Measurements from ENCODE around the gene RARS2.

RARS2 gene

DNA sequence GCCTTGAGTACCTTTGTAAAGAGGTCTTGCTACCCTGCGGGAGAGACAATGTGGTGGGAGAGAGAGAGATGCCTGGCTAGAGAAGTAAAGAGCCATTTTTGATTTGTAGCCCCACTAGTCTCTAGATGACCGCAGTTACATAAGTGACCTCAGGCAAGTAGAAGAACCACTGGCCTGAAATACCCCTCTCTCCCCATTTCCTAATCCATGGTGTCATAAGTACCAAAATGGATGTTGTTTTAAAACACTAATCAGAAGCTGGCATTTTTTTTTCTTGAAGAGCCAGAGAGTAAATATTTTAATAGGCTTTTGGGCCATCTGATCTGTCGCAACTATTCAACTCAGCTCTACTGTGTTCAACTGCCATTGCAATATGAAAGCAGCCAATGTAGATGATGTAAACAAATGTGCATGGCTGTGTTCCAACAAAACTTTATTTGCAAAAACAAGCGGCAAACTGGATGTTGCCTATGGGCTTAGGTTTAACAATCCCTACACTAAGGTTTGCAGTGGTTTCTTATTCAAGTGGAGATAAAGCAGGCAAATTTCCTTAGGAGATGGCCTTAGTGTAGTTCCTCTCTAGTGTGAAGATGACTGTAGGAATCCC lies 36.5 kb downstream of the RARS2 start:
- Histone ChIP-seq H3K18ac (ENCODE audit: low read length) (no peak overlapping the region), H2AK5ac (ENCODE audit: low read length) (no peak overlapping the region), H3K4me3 (ENCODE audit: low read depth, low read length) (no peak overlapping the region), H4K91ac (ENCODE audit: low read depth, low read length) (no peak overlapping the region), H2BK5ac (ENCODE audit: low read depth, low read length, poor library complexity) (no peak overlapping the region), H3K9ac (ENCODE audit: low read length) (no peak overlapping the region), H3K4me1 (ENCODE audit: control insufficient read depth in 1 of 2, insufficient read depth in 2 of 2, low read length in 2 of 2) (peaks cover 0 to under 1% of the 10 kb centered on the region in 2 experiments), H3K36me3 (ENCODE audit: control insufficient read depth in 1 of 2, insufficient read depth in 2 of 2, low read length in 2 of 2) (peaks cover 10 to 11% of the 10 kb centered on the region in 2 experiments), H2AFZ (ENCODE audit: insufficient read depth, low read length, poor library complexity) (no peak overlapping the region), H4K8ac (ENCODE audit: low read depth, low read length) (no peak overlapping the region), H3K79me1 (ENCODE audit: low read length) (no peaks in the 10 kb centered on the region), H3K14ac (ENCODE audit: low read length) (no peak overlapping the region), H2BK120ac (ENCODE audit: insufficient read depth, low read length, poor library complexity) (no peak overlapping the region), H3K79me2 (ENCODE audit: control insufficient read depth, insufficient read depth, low read length, poor library complexity) (no peaks in the 10 kb centered on the region), H3K4me2 (ENCODE audit: low read length) (no peak overlapping the region), H3K9me3 (ENCODE audit: insufficient read depth, low read depth, low read length) (no peaks in the 10 kb centered on the region), H3K4ac (ENCODE audit: low read depth, low read length) (peak overlapping the region; percentile 27), H3K23ac (ENCODE audit: low read length) (no peak overlapping the region), H2BK12ac (ENCODE audit: low read length) (no peak overlapping the region), H3K27ac (ENCODE audit: low read depth, low read length) (no peak overlapping the region), H4K12ac (ENCODE audit: low read depth, low read length) (no peak overlapping the region), H3K27me3 (ENCODE audit: insufficient read depth, low read length) (no peaks in the 10 kb centered on the region)
- DNase-seq = no peak
- WGBS (ENCODE audit: extremely low coverage, insufficient coverage, insufficient read length) = no CpG with 5 or more reads among the region's 4 CpGs

- Histone ChIP-seq H2BK120ac (ENCODE audit: insufficient read depth, low read length, poor library complexity) (no peak overlapping the region), H3K4ac (ENCODE audit: low read depth, low read length) (no peak overlapping the region), H3K79me2 (ENCODE audit: control insufficient read depth, insufficient read depth, low read length, poor library complexity) (no peaks in the 10 kb centered on the region), H4K91ac (ENCODE audit: low read depth, low read length) (no peak overlapping the region), H3K27ac (ENCODE audit: low read depth, low read length) (peak overlapping the region; percentile 57), H3K79me1 (ENCODE audit: low read length) (no peaks in the 10 kb centered on the region), H3K14ac (ENCODE audit: low read length) (no peak overlapping the region), H3K9ac (ENCODE audit: low read length) (no peak overlapping the region), H2AFZ (ENCODE audit: insufficient read depth, low read length, poor library complexity) (no peak overlapping the region), H4K12ac (ENCODE audit: low read depth, low read length) (no peak overlapping the region), H3K18ac (ENCODE audit: low read length) (no peak overlapping the region), H2AK5ac (ENCODE audit: low read length) (no peak overlapping the region), H3K27me3 (ENCODE audit: insufficient read depth, low read length) (no peaks in the 10 kb centered on the region), H2BK5ac (ENCODE audit: low read depth, low read length, poor library complexity) (no peak overlapping the region), H3K9me3 (ENCODE audit: insufficient read depth, low read depth, low read length) (no peaks in the 10 kb centered on the region), H2BK12ac (ENCODE audit: low read length) (no peak overlapping the region), H4K8ac (ENCODE audit: low read depth, low read length) (no peak overlapping the region), H3K4me3 (ENCODE audit: low read depth, low read length) (no peak overlapping the region), H3K36me3 (ENCODE audit: control insufficient read depth in 1 of 2, insufficient read depth in 2 of 2, low read length in 2 of 2) (peaks cover 13 to 15% of the 10 kb centered on the region in 2 experiments), H3K4me1 (ENCODE audit: control insufficient read depth in 1 of 2, insufficient read depth in 2 of 2, low read length in 2 of 2) (no peaks in the 10 kb centered on the region), H3K23ac (ENCODE audit: low read length) (no peak overlapping the region), H3K4me2 (ENCODE audit: low read length) (no peak overlapping the region)
- no CpG with 5 or more reads among the region's 2 CpGs for WGBS (ENCODE audit: extremely low coverage, insufficient coverage, insufficient read length)
- DNase-seq = no peak
Observed at GRCh38 chr6:87551799-87552198, 38.0 kb downstream of the RARS2 start.

GRCh38 chr6:87544474-87544735 lies 45.4 kb downstream of the RARS2 start:
- no peaks in the 10 kb centered on the region for H3K79me2 ChIP-seq (ENCODE audit: control insufficient read depth, insufficient read depth, low read length, poor library complexity)
- H3K4me2 ChIP-seq (ENCODE audit: low read length) = no peak overlapping the region
- H3K4me3 ChIP-seq (ENCODE audit: low read depth, low read length) = no peak overlapping the region

DNA sequence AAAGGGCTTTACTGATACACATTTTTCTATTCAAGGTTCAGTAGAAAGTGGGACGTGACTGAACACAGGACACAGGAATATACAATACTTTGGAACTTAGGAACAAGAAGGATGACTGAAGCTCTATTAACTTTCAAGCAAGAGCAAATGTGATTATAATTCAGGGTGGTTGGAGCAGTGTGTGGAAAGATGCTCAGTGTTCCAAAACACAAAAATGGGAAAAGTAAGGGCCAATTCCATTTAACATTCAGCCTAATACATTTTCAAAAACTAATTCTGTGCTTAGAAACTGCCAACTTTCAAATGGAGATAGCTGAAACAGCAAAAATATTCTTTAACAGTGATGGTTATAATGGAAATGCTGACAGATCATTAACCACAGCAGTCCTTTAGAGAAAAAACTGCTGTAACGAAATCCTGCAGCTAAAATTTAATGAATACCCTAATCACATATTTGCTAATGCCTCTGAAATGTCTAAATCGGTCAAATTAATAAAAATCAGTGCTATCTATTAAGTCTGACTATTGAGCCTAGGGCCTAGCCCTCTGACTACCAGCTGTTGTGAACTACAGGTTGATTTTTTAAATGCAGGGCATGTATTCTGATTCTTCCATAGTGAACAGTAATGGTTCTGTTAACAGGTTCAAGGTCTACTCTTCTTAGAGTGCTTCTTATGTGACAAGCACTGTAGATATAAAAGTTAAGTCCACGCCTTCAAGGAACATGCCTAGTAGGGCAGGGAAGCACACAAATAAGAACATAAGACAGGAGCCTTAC lies 45.9 kb downstream of the RARS2 start:
- H3K27me3 ChIP-seq (ENCODE audit: insufficient read depth, low read length) = no peaks in the 10 kb centered on the region
- no peaks in the 10 kb centered on the region for H3K79me2 ChIP-seq (ENCODE audit: control insufficient read depth, insufficient read depth, low read length, poor library complexity)
- peaks cover 18 to 27% of the 10 kb centered on the region in 2 experiments for H3K36me3 ChIP-seq (ENCODE audit: control insufficient read depth in 1 of 2, insufficient read depth in 2 of 2, low read length in 2 of 2)
- no peak overlapping the region for H2BK12ac ChIP-seq (ENCODE audit: low read length)
- H2AFZ ChIP-seq (ENCODE audit: insufficient read depth, low read length, poor library complexity) = no peak overlapping the region
- H4K12ac ChIP-seq (ENCODE audit: low read depth, low read length) = no peak overlapping the region
- WGBS (ENCODE audit: extremely low coverage, insufficient coverage, insufficient read length) = no CpG with 5 or more reads among the region's 4 CpGs
- H2BK120ac ChIP-seq (ENCODE audit: insufficient read depth, low read length, poor library complexity) = no peak overlapping the region
- DNase-seq = no peak
- no peak overlapping the region for H4K91ac ChIP-seq (ENCODE audit: low read depth, low read length)
- H3K4me3 ChIP-seq (ENCODE audit: low read depth, low read length) = no peak overlapping the region
- H3K4me1 ChIP-seq (ENCODE audit: control insufficient read depth in 1 of 2, insufficient read depth in 2 of 2, low read length in 2 of 2) = no peaks in the 10 kb centered on the region
- no peak overlapping the region for H3K18ac ChIP-seq (ENCODE audit: low read length)
- no peak overlapping the region for H2BK5ac ChIP-seq (ENCODE audit: low read depth, low read length, poor library complexity)
- no peaks in the 10 kb centered on the region for H3K79me1 ChIP-seq (ENCODE audit: low read length)
- no peak overlapping the region for H3K27ac ChIP-seq (ENCODE audit: low read depth, low read length)
- no peaks in the 10 kb centered on the region for H3K9me3 ChIP-seq (ENCODE audit: insufficient read depth, low read depth, low read length)
- H3K9ac ChIP-seq (ENCODE audit: low read length) = no peak overlapping the region
- H2AK5ac ChIP-seq (ENCODE audit: low read length) = no peak overlapping the region
- H4K8ac ChIP-seq (ENCODE audit: low read depth, low read length) = no peak overlapping the region
- H3K23ac ChIP-seq (ENCODE audit: low read length) = no peak overlapping the region
- H3K14ac ChIP-seq (ENCODE audit: low read length) = no peak overlapping the region
- no peak overlapping the region for H3K4ac ChIP-seq (ENCODE audit: low read depth, low read length)
- no peak overlapping the region for H3K4me2 ChIP-seq (ENCODE audit: low read length)

More at GRCh38 chr6:87544474-87544735, 45.4 kb downstream of the RARS2 start:
- Histone ChIP-seq H3K23ac (ENCODE audit: low read length) (no peak overlapping the region), H4K12ac (ENCODE audit: low read depth, low read length) (no peak overlapping the region), H2BK120ac (ENCODE audit: insufficient read depth, low read length, poor library complexity) (no peak overlapping the region), H3K27ac (ENCODE audit: low read depth, low read length) (no peak overlapping the region), H3K9ac (ENCODE audit: low read length) (no peak overlapping the region), H3K4me1 (ENCODE audit: control insufficient read depth in 1 of 2, insufficient read depth in 2 of 2, low read length in 2 of 2) (no peaks in the 10 kb centered on the region), H3K36me3 (ENCODE audit: control insufficient read depth in 1 of 2, insufficient read depth in 2 of 2, low read length in 2 of 2) (peaks cover 21 to 26% of the 10 kb centered on the region in 2 experiments), H3K14ac (ENCODE audit: low read length) (no peak overlapping the region), H2AFZ (ENCODE audit: insufficient read depth, low read length, poor library complexity) (no peak overlapping the region), H4K8ac (ENCODE audit: low read depth, low read length) (no peak overlapping the region), H2BK5ac (ENCODE audit: low read depth, low read length, poor library complexity) (no peak overlapping the region), H3K9me3 (ENCODE audit: insufficient read depth, low read depth, low read length) (no peaks in the 10 kb centered on the region), H2AK5ac (ENCODE audit: low read length) (no peak overlapping the region), H2BK12ac (ENCODE audit: low read length) (no peak overlapping the region), H3K27me3 (ENCODE audit: insufficient read depth, low read length) (no peaks in the 10 kb centered on the region), H3K79me1 (ENCODE audit: low read length) (no peaks in the 10 kb centered on the region), H3K4ac (ENCODE audit: low read depth, low read length) (no peak overlapping the region), H4K91ac (ENCODE audit: low read depth, low read length) (no peak overlapping the region), H3K18ac (ENCODE audit: low read length) (no peak overlapping the region)
- DNase-seq = no peak
- no CpG with 5 or more reads among the region's 1 CpG for WGBS (ENCODE audit: extremely low coverage, insufficient coverage, insufficient read length)

Data from trophoblast cell (in vitro differentiated cells and primary cell).